NT2/D1 (cell line): ENCODE data around the gene OR51B2.
A peak's percentile ranks its signal among the peaks of the same experiment; 100 is the strongest.
"Not testable (repeated sequence)": the region's sequence is repeated elsewhere in the genome, so short reads cannot be mapped to it uniquely, and the experiment has no call there.

Experiments used
- DNase-seq: peaks from one replicate; pipeline ENCODE4 v3.0.0-alpha.2; 2011; ENCODE audit warnings: low read depth, low spot score
- H3K27me3 ChIP-seq: 2 replicates; pipeline ENCODE4 v1.6.0; 2011; ENCODE audit warnings: mild to moderate bottlenecking; ENCODE audit not compliant: insufficient read length, insufficient read depth
- H3K36me3 ChIP-seq: 2 replicates; pipeline ENCODE4 v1.6.1; 2011; ENCODE audit warnings: mild to moderate bottlenecking, low read length, mixed read lengths; ENCODE audit not compliant: insufficient read depth, insufficient read length
- H3K4me1 ChIP-seq: 2 replicates; pipeline ENCODE4 v1.5.1; 2011; ENCODE audit not compliant: insufficient read depth, insufficient read length
- H3K4me3 ChIP-seq: 2 replicates; pipeline ENCODE4 v1.5.1; 2011; ENCODE audit warnings: low read depth; ENCODE audit not compliant: insufficient read length
- H3K9ac ChIP-seq: 2 replicates; pipeline ENCODE4 v1.6.0; 2011; ENCODE audit warnings: low read depth; ENCODE audit not compliant: insufficient read length
- H3K9me3 ChIP-seq: 2 replicates; pipeline ENCODE4 v1.5.1; 2011; ENCODE audit warnings: mild to moderate bottlenecking, low read length; ENCODE audit not compliant: insufficient read depth
- SUZ12 ChIP-seq: IDR thresholded peaks from 2 replicates; pipeline ENCODE4 v1.6.1; 2011; ENCODE audit not compliant: insufficient read length, insufficient read depth; ENCODE audit errors: extremely low read depth
- YY1 ChIP-seq: IDR thresholded peaks from 2 replicates; pipeline ENCODE4 v1.6.1; 2011; ENCODE audit not compliant: insufficient read length, insufficient read depth
- ZNF274 ChIP-seq: IDR thresholded peaks from 2 replicates; pipeline ENCODE4 v1.6.1; 2011; ENCODE audit warnings: mild to moderate bottlenecking, low read depth, low read length

The OR51B2 gene, protein sequence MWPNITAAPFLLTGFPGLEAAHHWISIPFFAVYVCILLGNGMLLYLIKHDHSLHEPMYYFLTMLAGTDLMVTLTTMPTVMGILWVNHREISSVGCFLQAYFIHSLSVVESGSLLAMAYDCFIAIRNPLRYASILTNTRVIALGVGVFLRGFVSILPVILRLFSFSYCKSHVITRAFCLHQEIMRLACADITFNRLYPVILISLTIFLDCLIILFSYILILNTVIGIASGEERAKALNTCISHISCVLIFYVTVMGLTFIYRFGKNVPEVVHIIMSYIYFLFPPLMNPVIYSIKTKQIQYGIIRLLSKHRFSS

GRCh38 chr11:5324197-5324596 lies at the start of gene OR51B2:
TSS of gene OR51B2 (minus strand) at chr11:5324297. CDS start at chr11:5324297, 0 bp downstream.
- H3K36me3 ChIP-seq = no peaks in the 10 kb centered on the region
- H3K9ac ChIP-seq = no peak within 1 kb of the TSS
- no peaks in the 10 kb centered on the region for H3K9me3 ChIP-seq
- no peaks in the 10 kb centered on the region for H3K27me3 ChIP-seq
- no peak for DNase-seq
- no peak within 1 kb of the TSS for H3K4me3 ChIP-seq
- H3K4me1 ChIP-seq = no peaks in the 10 kb centered on the region
- no peak for TF ChIP-seq SUZ12
- no peak for TF ChIP-seq ZNF274
- TF ChIP-seq YY1 = no peak

DNA sequence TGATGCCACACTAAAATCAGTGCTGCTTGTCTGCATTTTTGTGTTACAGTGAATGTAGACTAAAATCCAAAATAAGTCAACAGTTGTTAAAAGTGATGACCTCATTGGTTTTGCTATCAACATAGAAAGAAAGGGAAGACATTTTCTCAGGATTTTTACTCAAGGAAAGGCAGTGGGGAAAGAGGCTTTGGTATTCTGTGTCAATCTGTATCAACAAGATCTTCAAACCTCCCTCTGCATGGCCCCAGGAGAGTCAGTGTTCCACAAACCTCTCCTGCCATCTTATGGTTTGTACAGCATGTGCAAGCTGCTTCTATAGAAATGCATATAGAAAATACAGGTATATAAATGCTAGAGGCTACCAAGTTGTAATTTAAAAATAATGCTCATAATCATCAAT lies 45.7 kb upstream of the OR51B2 start:
- Histone ChIP-seq H3K9ac (no peak overlapping the region), H3K36me3 (no peaks in the 10 kb centered on the region), H3K27me3 (no peaks in the 10 kb centered on the region), H3K4me3 (no peak overlapping the region), H3K4me1 (no peaks in the 10 kb centered on the region), H3K9me3 (peaks cover 12% of the 10 kb centered on the region)
- no peak for DNase-seq
- TF ChIP-seq ZNF274 = no peak
- no peak for TF ChIP-seq YY1
- TF ChIP-seq SUZ12 = no peak

GRCh38 chr11:5368502-5369043 lies 44.5 kb upstream of the OR51B2 start:
- Histone ChIP-seq H3K9ac (no peak overlapping the region), H3K9me3 (peaks cover 12% of the 10 kb centered on the region), H3K27me3 (no peaks in the 10 kb centered on the region), H3K4me3 (no peak overlapping the region), H3K36me3 (no peaks in the 10 kb centered on the region), H3K4me1 (no peaks in the 10 kb centered on the region)
- peak; percentile 73 for DNase-seq
- no peak for TF ChIP-seq YY1
- no peak for TF ChIP-seq SUZ12
- no peak for TF ChIP-seq ZNF274

GRCh38 chr11:5367448-5368074 lies 43.5 kb upstream of the OR51B2 start:
- no peak overlapping the region for H3K9ac ChIP-seq
- DNase-seq = no peak

GRCh38 chr11:5366856-5367255 lies 42.8 kb upstream of the OR51B2 start:
- Histone ChIP-seq H3K27me3 (no peaks in the 10 kb centered on the region), H3K4me3 (no peak overlapping the region), H3K9ac (no peak overlapping the region), H3K9me3 (no peaks in the 10 kb centered on the region), H3K36me3 (no peaks in the 10 kb centered on the region), H3K4me1 (no peaks in the 10 kb centered on the region)
- no peak for DNase-seq
- TF ChIP-seq YY1 (no peak), SUZ12 (no peak), ZNF274 (no peak)

More at GRCh38 chr11:5367448-5368074, 43.5 kb upstream of the OR51B2 start:
- Histone ChIP-seq H3K9me3 (peaks cover 2% of the 10 kb centered on the region), H3K4me3 (no peak overlapping the region), H3K27me3 (no peaks in the 10 kb centered on the region), H3K36me3 (no peaks in the 10 kb centered on the region), H3K4me1 (no peaks in the 10 kb centered on the region)
- TF ChIP-seq YY1 (no peak), SUZ12 (no peak), ZNF274 (no peak)

GRCh38 chr11:5366365-5366764 lies 42.3 kb upstream of the OR51B2 start:
- H3K36me3 ChIP-seq, H3K4me1 ChIP-seq: not testable (repeated sequence)

DNA sequence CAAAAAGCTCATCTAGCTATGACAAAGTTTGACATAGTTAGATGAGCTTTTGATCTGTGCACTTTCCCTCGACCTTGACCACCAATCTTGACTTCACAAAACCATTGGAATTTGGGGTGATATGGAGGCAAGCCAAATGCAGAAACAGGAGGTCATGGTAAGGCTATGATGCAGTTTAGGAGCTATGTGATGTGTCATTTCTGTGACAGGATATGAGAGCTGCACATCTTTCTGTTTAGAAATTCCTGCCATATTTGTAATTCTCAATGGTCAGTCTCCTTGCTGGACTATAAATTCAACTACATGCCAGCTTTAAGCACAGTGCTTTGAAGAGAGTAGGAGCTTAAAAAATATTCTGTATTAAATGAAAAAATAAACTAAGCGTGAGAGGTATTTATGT lies 40.1 kb upstream of the OR51B2 start:
- H3K9ac ChIP-seq = no peak overlapping the region

More at GRCh38 chr11:5366365-5366764, 42.3 kb upstream of the OR51B2 start:
- not testable (repeated sequence) for H3K27me3 ChIP-seq, H3K9me3 ChIP-seq, DNase-seq, H3K4me3 ChIP-seq, H3K9ac ChIP-seq

More for the DNA sequence above, 40.1 kb upstream of the OR51B2 start:
- DNase-seq = no peak
- Histone ChIP-seq H3K36me3 (no peaks in the 10 kb centered on the region), H3K4me3 (no peak overlapping the region), H3K4me1 (no peaks in the 10 kb centered on the region), H3K9me3 (no peaks in the 10 kb centered on the region), H3K27me3 (no peaks in the 10 kb centered on the region)
- TF ChIP-seq SUZ12 (no peak), ZNF274 (no peak)
